MM.1S (cell line): ENCODE measurements around the gene MAGI1.

Experiments used
- DNase-seq: peaks from one replicate; pipeline ENCODE4 v3.0.0-alpha.2; 2015
- H2AFZ ChIP-seq: fragments of 300-600 bp; sonication (generic); 2 replicates; pipeline ENCODE4 v1.6.0; 2016; ENCODE audit warnings: antibody characterized with exemption, low read length
- H3F3A ChIP-seq: fragments of 300-600 bp; sonication (generic); 2 replicates; pipeline ENCODE4 v1.6.1; 2016; ENCODE audit warnings: mild to moderate bottlenecking, antibody characterized with exemption, low read length, moderate library complexity, mixed read lengths; ENCODE audit not compliant: insufficient read depth
- H3K27ac ChIP-seq: fragments of 300-600 bp; sonication (generic); 2 replicates; pipeline ENCODE4 v1.5.1; 2016; ENCODE audit warnings: mild to moderate bottlenecking, low read length
- H3K27me3 ChIP-seq: fragments of 300-600 bp; sonication (generic); replicated peaks from 2 replicates; pipeline ENCODE4 v1.6.0; 2016; ENCODE audit warnings: low read length; ENCODE audit not compliant: insufficient read depth
- H3K36me3 ChIP-seq: fragments of 300-600 bp; sonication (generic); replicated peaks from 2 replicates; pipeline ENCODE4 v1.6.1; 2016; ENCODE audit warnings: mild to moderate bottlenecking, low read length, mixed read lengths; ENCODE audit not compliant: insufficient read depth
- H3K4me1 ChIP-seq: fragments of 300-600 bp; sonication (generic); 2 replicates; pipeline ENCODE4 v1.6.1; 2016; ENCODE audit warnings: low read length, mixed read lengths
- H3K4me2 ChIP-seq: fragments of 300-600 bp; sonication (generic); 2 replicates; pipeline ENCODE4 v1.6.0; 2016; ENCODE audit warnings: low read depth, low read length
- H3K4me3 ChIP-seq: fragments of 300-600 bp; sonication (generic); 2 replicates; pipeline ENCODE4 v1.5.1; 2016; ENCODE audit warnings: low read length, mixed read lengths
- H3K79me2 ChIP-seq: fragments of 300-600 bp; sonication (generic); 2 replicates; pipeline ENCODE4 v1.6.1; 2016; ENCODE audit warnings: mixed run types, low read length, mixed read lengths
- H3K9ac ChIP-seq: fragments of 300-600 bp; sonication (generic); 2 replicates; pipeline ENCODE4 v1.6.1; 2016; ENCODE audit warnings: low read length, mixed read lengths
- H3K9me2 ChIP-seq: fragments of 300-600 bp; sonication (generic); replicated peaks from 2 replicates; pipeline ENCODE4 v1.6.1; 2016; ENCODE audit warnings: mild to moderate bottlenecking, low read length, mixed read lengths; ENCODE audit not compliant: insufficient read depth
- H3K9me3 ChIP-seq: fragments of 300-600 bp; sonication (generic); replicated peaks from 2 replicates; pipeline ENCODE4 v1.6.1; 2016; ENCODE audit warnings: mild to moderate bottlenecking, low read length, mixed read lengths; ENCODE audit not compliant: insufficient read depth
- H4K20me1 ChIP-seq: fragments of 300-600 bp; sonication (generic); 2 replicates; pipeline ENCODE4 v1.6.1; 2016; ENCODE audit warnings: mild to moderate bottlenecking, low read length, moderate library complexity, mixed read lengths; ENCODE audit not compliant: insufficient read depth
- CTCF ChIP-seq: fragments of 300-600 bp; sonication (generic); IDR thresholded peaks from 2 replicates; pipeline ENCODE4 v1.5.1; 2016; ENCODE audit warnings: antibody characterized with exemption, low read length, mixed read lengths
- EZH2 ChIP-seq: fragments of 300-600 bp; sonication (generic); optimal IDR thresholded peaks from 2 replicates; pipeline ENCODE3; 2017; ENCODE audit warnings: low read depth, mild to moderate bottlenecking, antibody characterized with exemption, low read length, mixed read lengths
- EZH2phosphoT487 ChIP-seq: fragments of 300-600 bp; sonication (generic); IDR thresholded peaks from 2 replicates; pipeline ENCODE4 v1.6.1; 2018; ENCODE audit warnings: antibody characterized with exemption, low read length

The MAGI1 gene

DNA sequence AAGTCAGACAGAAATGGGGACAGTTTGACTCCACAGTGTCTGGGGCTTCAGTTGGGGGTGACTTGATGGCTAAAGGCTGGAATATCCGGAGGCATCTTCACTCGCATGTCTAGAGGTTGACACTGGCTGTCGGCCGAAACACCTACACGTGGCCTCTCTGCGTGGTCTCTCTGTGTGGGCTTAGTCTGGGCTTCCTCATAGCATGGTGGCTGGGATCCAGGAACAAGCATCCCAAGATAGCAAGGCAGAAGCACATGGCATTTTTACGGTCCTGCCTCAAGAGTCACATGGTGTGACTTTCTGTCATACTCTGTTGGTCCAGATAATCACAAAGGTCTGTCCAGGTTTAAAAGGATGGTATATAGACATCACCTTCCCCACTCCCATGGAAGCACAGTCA, 34.5 kb downstream of the MAGI1 start:
- TF ChIP-seq CTCF (no peak), EZH2phosphoT487 (no peak), EZH2 (no peak)
- Histone ChIP-seq H3K9ac (no peak overlapping the region), H3K4me1 (no peaks in the 10 kb centered on the region), H4K20me1 (no peaks in the 10 kb centered on the region), H3F3A (no peaks in the 10 kb centered on the region), H3K79me2 (no peaks in the 10 kb centered on the region), H3K9me3 (no peaks in the 10 kb centered on the region), H3K4me2 (no peak overlapping the region), H2AFZ (no peak overlapping the region), H3K27ac (no peak overlapping the region), H3K4me3 (no peak overlapping the region), H3K27me3 (no peaks in the 10 kb centered on the region), H3K9me2 (no peaks in the 10 kb centered on the region), H3K36me3 (no peaks in the 10 kb centered on the region)
- no peak for DNase-seq

GRCh38 chr3:66001626-66002025, 37.1 kb downstream of the MAGI1 start:
- Histone ChIP-seq H2AFZ (no peak overlapping the region), H3K79me2 (no peaks in the 10 kb centered on the region), H3K9ac (no peak overlapping the region)

DNA sequence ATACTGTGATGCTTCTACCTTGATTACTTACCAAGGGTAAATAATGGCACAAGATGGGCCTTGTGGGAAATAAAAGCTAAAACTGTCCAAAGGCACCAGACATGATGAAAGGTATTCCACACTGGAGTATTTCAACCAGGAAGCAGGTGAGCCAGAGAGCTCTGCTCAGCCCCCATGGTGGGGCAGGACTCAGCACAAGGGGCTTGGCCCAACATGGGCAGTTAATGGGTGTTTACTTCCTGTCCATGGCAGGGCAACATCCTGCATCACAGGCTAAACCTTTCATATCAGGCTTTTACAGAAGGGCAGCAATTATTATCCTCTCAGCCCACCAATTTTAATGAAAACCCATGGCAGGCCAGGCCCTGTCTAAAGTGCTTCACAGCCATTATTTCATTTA, 38.2 kb downstream of the MAGI1 start:
- Histone ChIP-seq H3K9ac (no peak overlapping the region), H3K4me2 (no peak overlapping the region), H3K9me3 (no peaks in the 10 kb centered on the region), H3K36me3 (no peaks in the 10 kb centered on the region), H3K9me2 (no peaks in the 10 kb centered on the region), H3K27ac (no peak overlapping the region), H4K20me1 (no peaks in the 10 kb centered on the region), H3K4me1 (no peaks in the 10 kb centered on the region), H3K79me2 (no peaks in the 10 kb centered on the region), H3K4me3 (no peak overlapping the region), H2AFZ (no peak overlapping the region), H3F3A (no peaks in the 10 kb centered on the region), H3K27me3 (no peaks in the 10 kb centered on the region)
- DNase-seq, result no peak
- TF ChIP-seq EZH2phosphoT487 (no peak), CTCF (no peak), EZH2 (no peak)

More at GRCh38 chr3:66001626-66002025, 37.1 kb downstream of the MAGI1 start:
- no peaks in the 10 kb centered on the region for H3K27me3 ChIP-seq
- no peaks in the 10 kb centered on the region for H3K9me3 ChIP-seq
- no peaks in the 10 kb centered on the region for H3K36me3 ChIP-seq
- H3K4me1 ChIP-seq, result no peaks in the 10 kb centered on the region
- H3K27ac ChIP-seq, result no peak overlapping the region
- H3K4me2 ChIP-seq, result no peak overlapping the region
- H4K20me1 ChIP-seq, result no peaks in the 10 kb centered on the region
- H3F3A ChIP-seq, result no peaks in the 10 kb centered on the region
- H3K9me2 ChIP-seq, result no peaks in the 10 kb centered on the region
- no peak overlapping the region for H3K4me3 ChIP-seq
- TF ChIP-seq CTCF (no peak), EZH2 (no peak), EZH2phosphoT487 (no peak)
- no peak for DNase-seq
